Left renal cortex interstitium (tissue), 4 donors: ENCODE data around the gene TXNRD1. TPM values are rescaled to one million over a fixed set of nuclear protein-coding genes. Genes with fewer than 3 reads are reported as not detected.

ENCODE experiments used
- DNase-seq, 4 donors: peaks; one replicate each; pipeline ENCODE4 v3.0.0-alpha.2; 2013; ENCODE audit warnings: low read depth in 4 of 4, low spot score in 2 of 4, missing footprints in 1 of 4
- polyA plus RNA-seq, 4 donors: library from polyadenylated mRNA; unstranded; fragments of 120-200 nt; gene quantifications; one replicate each; pipeline ENCODE4 v1.2.1, GENCODE V29; 2013; ENCODE audit not compliant: insufficient read length in 4 of 4

TXNRD1 gene
- polyA plus RNA-seq, 4 donors: 52.2 to 73.7 (median 61.2) TPM

- DNase-seq: no peak
These were observed 129.1 kb downstream of the TXNRD1 start for GRCh38 chr12:104344682-104345081.

DNA sequence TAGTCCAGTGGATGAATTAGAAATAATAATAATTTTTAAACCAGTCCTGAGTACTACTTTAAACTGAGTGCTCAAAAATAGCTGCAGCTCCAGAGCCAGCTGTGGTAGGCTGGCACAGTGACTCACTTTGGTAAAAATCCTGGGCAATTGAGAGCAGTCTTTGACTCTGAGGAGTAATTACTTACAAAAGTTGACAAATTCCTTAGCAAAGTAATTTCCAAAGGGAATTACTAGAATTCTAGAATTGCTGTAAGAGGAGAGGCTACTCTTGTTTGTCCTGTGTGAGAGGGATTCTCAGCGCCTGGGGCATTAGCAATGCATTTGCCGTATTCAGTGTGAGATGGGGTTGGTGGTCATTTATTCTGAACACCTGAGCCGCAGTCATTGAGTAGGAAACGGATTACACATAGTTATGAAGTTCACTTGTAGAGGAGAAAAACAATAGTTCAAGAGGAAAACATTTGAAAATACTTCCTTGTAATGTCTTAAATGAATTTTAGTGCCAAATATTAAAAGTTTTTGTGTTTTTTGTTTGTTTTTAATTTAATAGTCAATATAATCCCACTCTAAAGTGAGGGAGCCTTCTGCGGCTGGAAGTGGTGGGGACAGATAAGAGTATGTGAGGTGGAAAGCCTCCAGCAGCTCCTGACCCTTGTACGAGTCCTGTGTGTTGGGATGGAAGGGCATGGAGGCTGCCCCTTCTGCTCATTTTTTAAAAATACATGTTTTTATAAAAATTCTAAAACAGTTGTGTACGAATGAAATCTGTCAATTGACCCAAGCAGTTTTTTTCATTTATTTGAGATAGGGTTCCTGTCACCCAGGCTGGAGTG lies 129.9 kb downstream of the TXNRD1 start:
- no peak for DNase-seq

- DNase-seq: no peak
These were observed 131.9 kb downstream of the TXNRD1 start for GRCh38 chr12:104347374-104348075.

GRCh38 chr12:104348283-104348993 lies 132.9 kb downstream of the TXNRD1 start:
- DNase-seq: no peak

GRCh38 chr12:104348994-104349494 lies 133.5 kb downstream of the TXNRD1 start:
- DNase-seq: no peak

GRCh38 chr12:104350211-104351056 lies 134.9 kb downstream of the TXNRD1 start:
- no peak for DNase-seq

GRCh38 chr12:104351057-104351983 lies 135.7 kb downstream of the TXNRD1 start:
- no peak for DNase-seq

DNA sequence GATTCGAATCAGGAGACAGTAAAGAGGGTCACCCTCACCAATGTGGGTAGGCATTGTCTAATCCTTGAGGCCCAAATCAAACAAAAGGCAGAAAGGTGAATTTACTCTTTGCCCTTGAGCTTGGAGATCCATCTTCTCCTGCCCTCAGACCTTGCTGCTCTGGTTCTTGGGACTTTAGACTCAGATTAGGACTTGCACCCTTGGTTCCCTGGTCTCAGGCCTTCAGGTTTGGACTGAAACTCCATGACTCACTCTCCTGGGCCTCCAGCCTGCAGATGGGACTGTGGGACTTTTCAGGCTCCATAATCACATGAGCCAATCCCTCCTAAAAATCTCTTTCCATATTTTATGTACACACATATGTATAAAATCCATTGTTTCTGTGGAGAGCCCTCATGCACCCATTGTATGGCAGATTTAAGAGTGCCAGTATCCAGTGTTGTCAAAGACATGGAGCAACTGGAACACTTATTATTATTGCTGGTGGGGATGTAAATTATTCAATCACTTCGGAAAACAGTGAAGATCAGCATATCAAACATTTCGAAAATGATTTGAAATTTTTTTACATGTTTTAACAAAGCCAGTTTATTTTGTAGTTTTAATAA lies 136.6 kb downstream of the TXNRD1 start:
- no peak for DNase-seq

DNA sequence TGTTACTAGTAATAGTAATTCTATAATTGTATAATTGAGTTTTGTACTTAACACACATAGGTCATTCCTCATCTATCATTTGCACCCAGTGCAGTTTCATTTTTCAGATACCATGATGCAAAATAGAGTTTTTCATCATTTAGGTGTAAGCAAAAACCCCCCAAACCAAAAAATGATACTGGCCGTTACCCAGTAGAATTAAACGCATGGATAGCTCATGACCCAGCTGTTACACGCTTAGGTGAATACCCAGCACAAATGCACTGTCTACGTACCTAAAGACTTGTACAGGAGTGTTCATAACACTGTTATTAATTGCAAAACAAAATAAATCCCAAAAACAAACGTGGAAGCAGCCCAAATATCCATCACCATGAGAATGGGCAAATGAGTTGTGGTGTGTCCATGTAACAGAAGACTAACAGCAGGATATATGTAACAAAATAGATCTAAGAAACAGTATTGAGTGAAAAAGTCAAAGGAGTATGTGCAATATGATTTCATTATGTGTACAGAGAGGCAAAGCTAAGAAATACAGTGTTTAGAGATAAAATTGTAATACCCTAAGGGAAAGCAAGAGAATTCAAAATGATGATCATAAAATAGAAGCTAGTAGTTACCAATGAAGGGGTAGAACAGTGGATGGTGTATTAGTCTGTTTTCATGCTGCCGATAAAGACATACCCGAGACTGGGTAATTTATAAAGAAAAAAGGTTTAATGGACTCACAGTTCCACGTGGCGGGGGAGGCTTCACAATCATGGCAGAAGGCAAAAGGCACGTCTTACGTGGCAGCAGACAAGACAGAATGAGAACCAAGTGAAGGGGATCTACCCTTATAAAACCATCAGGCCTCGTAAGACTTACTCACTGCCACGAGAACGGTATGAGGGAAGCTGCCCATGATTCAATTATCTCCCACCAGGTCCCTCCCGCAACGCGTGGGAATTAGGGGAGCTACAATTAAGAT lies 137.7 kb downstream of the TXNRD1 start:
- DNase-seq: no peak

DNA sequence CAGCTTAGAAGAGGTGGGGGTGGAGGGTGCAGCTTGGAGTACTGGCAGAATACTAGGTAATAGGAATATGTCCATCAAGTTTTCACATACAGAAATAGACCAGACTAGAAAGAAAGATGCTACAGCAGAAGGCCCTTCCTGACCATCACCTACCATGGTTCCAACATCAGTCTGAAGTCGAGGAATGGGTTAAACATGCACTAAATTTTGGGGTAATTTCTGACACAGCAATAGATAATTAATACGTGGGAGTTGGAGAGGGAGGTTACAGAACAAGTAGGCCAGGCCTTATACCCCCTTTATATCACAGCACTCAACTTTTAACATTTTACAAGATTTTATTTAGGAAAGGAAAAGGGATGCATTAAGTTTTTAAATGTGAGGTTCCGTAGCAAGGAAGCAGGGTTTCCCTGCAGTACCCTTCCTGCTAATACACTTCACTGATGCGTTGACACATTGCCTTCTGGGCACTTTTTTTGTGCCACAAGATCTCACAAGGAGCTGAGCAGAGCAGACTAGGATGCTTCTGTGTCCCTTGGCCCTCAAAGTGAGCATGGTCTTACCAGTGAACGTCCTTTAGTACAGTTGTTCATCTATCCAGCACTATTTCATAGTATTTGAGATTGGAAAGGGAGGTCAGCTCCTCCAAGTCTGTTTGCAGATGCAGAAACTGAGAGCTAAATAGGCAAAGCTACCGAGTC lies 138.7 kb downstream of the TXNRD1 start:
- DNase-seq: no peak

DNA sequence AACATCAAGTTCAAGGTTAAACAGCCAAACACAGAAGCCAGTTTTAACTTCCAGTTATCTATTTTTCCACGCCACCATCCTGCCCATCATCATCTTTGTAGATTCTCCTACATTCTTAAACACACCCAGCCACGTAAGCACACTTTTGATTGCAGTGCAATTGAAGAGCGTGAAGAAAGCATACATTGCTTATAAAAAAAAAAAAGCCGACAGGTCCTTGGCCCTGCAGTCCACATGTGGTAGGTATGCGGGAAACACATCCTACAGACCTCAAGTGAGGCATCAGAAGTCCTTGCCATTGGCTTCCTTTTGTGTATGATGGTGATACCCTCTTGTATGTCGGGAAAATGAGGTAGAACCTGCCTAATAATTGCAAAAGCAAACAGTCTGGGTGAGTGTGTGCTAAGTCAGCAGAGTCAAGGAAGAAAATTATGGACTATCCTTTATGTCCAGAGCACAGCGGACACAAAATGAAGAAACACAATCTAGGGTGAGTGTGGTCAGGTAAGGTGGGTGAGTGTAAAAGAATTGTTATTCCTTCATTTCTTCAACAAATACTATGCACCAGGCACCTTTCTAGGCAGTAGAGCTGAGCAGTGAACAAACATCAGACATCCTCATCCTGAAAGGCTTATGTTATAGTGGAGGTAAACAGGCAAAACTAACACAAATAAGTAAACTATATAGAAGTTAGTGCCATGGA lies 139.4 kb downstream of the TXNRD1 start:
- DNase-seq: no peak

DNA sequence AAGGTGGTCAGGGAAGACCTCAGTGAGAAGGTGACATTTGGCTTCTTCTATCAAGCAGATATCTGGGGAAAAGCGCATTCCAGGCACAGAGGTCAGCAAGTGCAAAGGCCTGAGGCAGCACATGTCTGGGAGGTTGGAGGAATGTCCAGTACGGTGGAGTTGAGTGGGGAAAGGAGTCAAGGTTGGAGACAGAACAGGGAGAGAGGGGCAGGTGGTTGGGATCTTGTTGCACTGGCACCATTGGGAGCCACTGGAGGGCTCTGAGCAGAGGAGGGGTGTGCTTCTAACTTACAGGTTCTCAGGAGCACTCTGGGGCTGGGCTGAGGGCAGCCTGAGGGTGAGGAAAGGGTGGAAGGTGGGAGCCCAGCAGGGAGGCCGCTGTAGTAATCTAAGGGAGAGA lies 140.1 kb downstream of the TXNRD1 start:
- DNase-seq: no peak

GRCh38 chr12:104356231-104357115 lies 140.9 kb downstream of the TXNRD1 start:
- no peak for DNase-seq

- no peak for DNase-seq
These were observed 141.9 kb downstream of the TXNRD1 start for GRCh38 chr12:104357421-104357952.

DNA sequence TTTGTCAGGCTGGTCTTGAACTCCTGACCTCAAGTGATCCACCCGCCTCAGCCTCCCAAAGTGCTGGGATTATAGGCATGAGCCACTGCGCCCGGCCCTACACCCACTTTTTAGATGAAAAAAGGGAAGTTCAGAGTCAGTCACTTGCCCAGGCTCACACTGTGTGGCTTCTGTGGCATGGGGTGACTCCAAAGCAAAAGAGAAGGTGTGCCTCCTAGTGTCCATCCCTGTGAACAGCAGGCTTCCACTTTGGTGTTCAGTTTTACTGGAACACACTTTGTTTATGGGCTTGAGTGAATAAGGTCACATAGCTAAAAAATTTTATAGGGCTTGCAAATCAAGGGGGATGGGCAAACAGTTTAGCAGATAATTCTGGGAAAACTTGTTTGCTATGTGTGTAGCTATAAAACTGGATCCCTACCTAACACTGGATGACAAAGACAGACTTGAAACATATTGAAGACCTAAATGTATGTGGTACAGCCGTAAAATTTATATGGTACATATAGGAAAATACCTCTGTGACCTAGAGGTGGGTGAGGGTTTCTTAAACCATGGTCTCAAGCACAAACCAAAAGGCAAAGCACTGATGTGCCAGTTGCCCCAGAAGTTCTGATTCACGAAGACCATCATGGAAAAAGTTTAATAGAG lies 142.9 kb downstream of the TXNRD1 start:
- DNase-seq: peak in 3 of 4 donors; percentile 9 to 16 (median 11)
